ELF-1 (cell line): ENCODE results near the gene KDM4B.
A peak's percentile ranks its signal among the peaks of the same experiment; 100 is the strongest.

Experiments used
- DNase-seq: peaks from one replicate; pipeline ENCODE4 v3.0.0-alpha.2; 2016; ENCODE audit warnings: low read depth, low spot score

The KDM4B gene

GRCh38 chr19:5121266-5122120 lies 152.6 kb downstream of the KDM4B start:
- DNase-seq = no peak

GRCh38 chr19:5122121-5122400 lies 153.1 kb downstream of the KDM4B start:
- no peak for DNase-seq

- DNase-seq = peak; percentile 57
Measured at GRCh38 chr19:5122671-5123409, 153.9 kb downstream of the KDM4B start.

GRCh38 chr19:5123646-5124045 lies 154.7 kb downstream of the KDM4B start:
- DNase-seq = peak; percentile 78

- DNase-seq = no peak
Measured at GRCh38 chr19:5124111-5124855, 155.4 kb downstream of the KDM4B start.

- DNase-seq = no peak
Measured at GRCh38 chr19:5125376-5125775, 156.5 kb downstream of the KDM4B start.

GRCh38 chr19:5125797-5126497 lies 157.0 kb downstream of the KDM4B start:
- DNase-seq = peak; percentile 53

- no peak for DNase-seq
Measured at GRCh38 chr19:5126498-5127223, 157.7 kb downstream of the KDM4B start.

GRCh38 chr19:5127717-5128116 lies 158.8 kb downstream of the KDM4B start:
- no peak for DNase-seq

GRCh38 chr19:5128251-5128935 lies 159.5 kb downstream of the KDM4B start:
- peak; percentile 73 for DNase-seq

- no peak for DNase-seq
Measured at GRCh38 chr19:5128936-5129389, 160.1 kb downstream of the KDM4B start.

GRCh38 chr19:5129691-5130090 lies 160.8 kb downstream of the KDM4B start:
- no peak for DNase-seq

- DNase-seq = no peak
Measured at GRCh38 chr19:5130371-5131030, 161.6 kb downstream of the KDM4B start.

GRCh38 chr19:5131031-5131505 lies 162.2 kb downstream of the KDM4B start:
- no peak for DNase-seq

- DNase-seq = no peak
Measured at GRCh38 chr19:5131506-5132205, 162.7 kb downstream of the KDM4B start.

- peak; percentile 88 for DNase-seq
Measured at GRCh38 chr19:5132206-5132560, 163.3 kb downstream of the KDM4B start.

- peak; percentile 57 for DNase-seq
Measured at GRCh38 chr19:5132698-5133651, 164.1 kb downstream of the KDM4B start.

GRCh38 chr19:5133986-5134595 lies 165.2 kb downstream of the KDM4B start:
- DNase-seq = no peak
